SK-N-SH (cell line): ENCODE results near the gene SUPT20H. TPM values are rescaled to one million over a fixed set of nuclear protein-coding genes. Genes with fewer than 3 reads are reported as not detected.

ENCODE experiments used
- CTCF ChIA-PET: fragments of 300-600, 350-600 bp; formaldehyde crosslinking; extraction: SDS; loops from one replicate; lab custom pipeline; 2021; lab: Yijun Ruan, JAX
- POLR2A ChIA-PET: fragments of 350-600 bp; sonication (Branson Sonifier 250); formaldehyde crosslinking; extraction: SDS; loops from one replicate; lab custom pipeline; 2020; ENCODE audit warnings: antibody characterized with exemption, inconsistent platforms; lab: Yijun Ruan, JAX
- DNase-seq: peaks from one replicate; pipeline ENCODE4 v3.0.0; 2012
- H2AFZ ChIP-seq: fragments of 200-600 bp; sonication (generic); 2 replicates; pipeline ENCODE4 v1.8.1; 2016; ENCODE audit warnings: antibody characterized with exemption, mild to moderate bottlenecking, low read depth
- H3F3A ChIP-seq: fragments of 200-600 bp; sonication (generic); replicated peaks from 2 replicates; pipeline ENCODE3; 2016; ENCODE audit warnings: antibody characterized with exemption, mild to moderate bottlenecking; ENCODE audit not compliant: insufficient read depth
- H3K27ac ChIP-seq, 2 experiments: fragments of 200-500 bp in 1 of 2; fragments of 200-600 bp in 1 of 2; sonication (Bioruptor generic) in 1 of 2; sonication (generic), shearing (Covaris generic) in 1 of 2; 2 replicates each; pipeline versions ENCODE4 v1.5.1 to v1.6.1; 2014 to 2016; ENCODE audit warnings: low read depth in 2 of 2, inconsistent platforms in 1 of 2, low read length in 1 of 2, mild to moderate bottlenecking in 1 of 2, mixed read lengths in 1 of 2
- H3K27me3 ChIP-seq: fragments of 200-600 bp; sonication (generic), shearing (Covaris generic); 2 replicates; pipeline ENCODE4 v1.6.1; 2016; ENCODE audit warnings: mixed run types; ENCODE audit not compliant: insufficient read depth
- H3K36me3 ChIP-seq, 2 experiments: fragments of 200-500 bp in 1 of 2; fragments of 200-600 bp in 1 of 2; sonication (Bioruptor generic) in 1 of 2; sonication (generic) in 1 of 2; replicated peaks in 1 of 2; 2 replicates each; pipeline versions ENCODE3 to v1.5.1; 2014 to 2016; ENCODE audit warnings: low read length in 1 of 2, mild to moderate bottlenecking in 1 of 2; ENCODE audit not compliant: insufficient read depth in 2 of 2, control insufficient read depth in 1 of 2
- H3K4me1 ChIP-seq, 2 experiments: fragments of 200-500 bp in 1 of 2; fragments of 200-600 bp in 1 of 2; sonication (Bioruptor generic) in 1 of 2; sonication (generic), shearing (Covaris generic) in 1 of 2; 2 replicates each; pipeline versions ENCODE4 v1.5.1 to v1.6.1; 2014 to 2016; ENCODE audit warnings: low read depth in 1 of 2, low read length in 1 of 2, mixed run types in 1 of 2; ENCODE audit not compliant: insufficient read depth in 2 of 2, control insufficient read depth in 1 of 2
- H3K4me2 ChIP-seq: fragments of 200-600 bp; sonication (generic), shearing (Covaris generic); 2 replicates; pipeline ENCODE4 v1.6.1; 2017; ENCODE audit warnings: mixed run types
- H3K4me3 ChIP-seq, 2 experiments: fragments of 200-500 bp in 1 of 2; fragments of 200-600 bp in 1 of 2; sonication (Bioruptor generic) in 1 of 2; sonication (generic), shearing (Covaris generic) in 1 of 2; 2 replicates each; pipeline versions ENCODE4 v1.5.1 to v1.8.1; 2014 to 2016; ENCODE audit warnings: low read depth in 2 of 2, inconsistent platforms in 1 of 2, low read length in 1 of 2, mild to moderate bottlenecking in 1 of 2, mixed read lengths in 1 of 2, moderate library complexity in 1 of 2
- H3K79me2 ChIP-seq: fragments of 200-600 bp; sonication (generic); 2 replicates; pipeline ENCODE4 v1.8.1; 2017; ENCODE audit warnings: mild to moderate bottlenecking; ENCODE audit not compliant: insufficient read depth
- H3K9ac ChIP-seq: fragments of 200-600 bp; sonication (generic); 2 replicates; pipeline ENCODE4 v1.6.1; 2017; ENCODE audit warnings: mixed run types
- H3K9me2 ChIP-seq: fragments of 200-600 bp; sonication (generic); 2 replicates; pipeline ENCODE4 v1.6.1; 2017; ENCODE audit warnings: mixed run types
- H3K9me3 ChIP-seq: fragments of 200-600 bp; sonication (generic); 2 replicates; pipeline ENCODE4 v1.6.1; 2017; ENCODE audit warnings: mixed run types, mild to moderate bottlenecking, moderate library complexity
- H4K20me1 ChIP-seq: fragments of 200-600 bp; sonication (generic); 2 replicates; pipeline ENCODE4 v1.6.1; 2017; ENCODE audit warnings: mild to moderate bottlenecking, mixed run types; ENCODE audit not compliant: insufficient read depth
- EZH2phosphoT487 ChIP-seq: fragments of 200-600 bp; sonication (generic); IDR thresholded peaks from 2 replicates; pipeline ENCODE4 v1.6.1; 2017; ENCODE audit warnings: low read depth, mixed run types, mild to moderate bottlenecking, antibody characterized with exemption, moderate library complexity, borderline replicate concordance
- FOSL2 ChIP-seq: IDR thresholded peaks from 2 replicates; pipeline ENCODE4 v1.4.0; 2012; ENCODE audit warnings: low read depth, mild to moderate bottlenecking, moderate library complexity, borderline replicate concordance
- FOXJ3 ChIP-seq: sonication (generic); formaldehyde crosslinking; IDR thresholded peaks from 2 replicates; pipeline ENCODE4 v1.5.1; 2020; ENCODE audit warnings: mild to moderate bottlenecking, missing genetic modification reagents
- GABPA ChIP-seq: IDR thresholded peaks from 2 replicates; pipeline ENCODE4 v1.4.0; 2012; ENCODE audit warnings: low read depth, mild to moderate bottlenecking
- GATA2 ChIP-seq: sonication (generic); formaldehyde crosslinking; IDR thresholded peaks from 2 replicates; pipeline ENCODE4 v1.5.0; 2020; ENCODE audit warnings: mild to moderate bottlenecking, missing genetic modification reagents
- JUND ChIP-seq: IDR thresholded peaks from 2 replicates; pipeline ENCODE4 v1.4.0; 2012
- MEF2A ChIP-seq: IDR thresholded peaks from 2 replicates; pipeline ENCODE4 v1.4.0; 2012; ENCODE audit warnings: low read depth, borderline replicate concordance
- NRF1 ChIP-seq: IDR thresholded peaks from 2 replicates; pipeline ENCODE4 v1.6.1; 2012; ENCODE audit warnings: low read depth, mild to moderate bottlenecking, low read length
- POLR2AphosphoS5 ChIP-seq: IDR thresholded peaks from 2 replicates; pipeline ENCODE4 v1.6.1; 2012; ENCODE audit warnings: low read depth, low read length
- RAD21 ChIP-seq: IDR thresholded peaks from 2 replicates; pipeline ENCODE4 v1.6.1; 2012; ENCODE audit warnings: mild to moderate bottlenecking, low read length
- RCOR1 ChIP-seq: fragments of 150-350 bp; IDR thresholded peaks from 2 replicates; pipeline ENCODE4 v1.6.1; 2017; ENCODE audit warnings: antibody characterized with exemption, low read length
- RFX5 ChIP-seq: IDR thresholded peaks from 2 replicates; pipeline ENCODE4 v1.6.1; 2012; ENCODE audit warnings: mild to moderate bottlenecking, improper control_type of control experiment, low read length
- RXRA ChIP-seq: IDR thresholded peaks from 2 replicates; pipeline ENCODE4 v1.4.0; 2012; ENCODE audit warnings: low read depth, mild to moderate bottlenecking, borderline replicate concordance
- SMC3 ChIP-seq: IDR thresholded peaks from 2 replicates; pipeline ENCODE4 v1.6.1; 2012; ENCODE audit warnings: low read depth, low read length, improper control_type of control experiment
- TAF1 ChIP-seq: IDR thresholded peaks from 2 replicates; pipeline ENCODE4 v1.6.1; 2012; ENCODE audit warnings: low read depth, mild to moderate bottlenecking, low read length, moderate library complexity, borderline replicate concordance
- TCF12 ChIP-seq: IDR thresholded peaks from 2 replicates; pipeline ENCODE4 v1.4.0; 2012
- YY1 ChIP-seq: IDR thresholded peaks from 2 replicates; pipeline ENCODE4 v1.4.0; 2012; ENCODE audit warnings: low read depth, mild to moderate bottlenecking
- WGBS: methylation state at CpG from one replicate; pipeline ENCODE4 v1.1.6; 2017; ENCODE audit warnings: low lambda C conversion rate; 5-methylcytosine and 5-hydroxymethylcytosine counted together
- polyA plus RNA-seq, 3 experiments: library from polyadenylated mRNA; depleted of rRNA; stranded (reverse); fragments of >200 nt; gene quantifications; 2 replicates each; pipeline ENCODE4 v1.2.3, GENCODE V29; 2012
- TF ChIP-seq, protein P1 (sequence below): IDR thresholded peaks from 2 replicates; pipeline ENCODE4 v1.4.0; 2012; ENCODE audit warnings: low read depth
- TF ChIP-seq, protein P2 (sequence below): IDR thresholded peaks from 2 replicates; pipeline ENCODE4; 2012
- TF ChIP-seq, protein P3 (sequence below): IDR thresholded peaks from 2 replicates; pipeline ENCODE4 v1.4.0; 2012; ENCODE audit warnings: low read depth, borderline replicate concordance

SUPT20H gene
- polyA plus RNA-seq, 1 of the 3 experiments (the other 2 are of a cell fraction) = 39.4 TPM

DNA sequence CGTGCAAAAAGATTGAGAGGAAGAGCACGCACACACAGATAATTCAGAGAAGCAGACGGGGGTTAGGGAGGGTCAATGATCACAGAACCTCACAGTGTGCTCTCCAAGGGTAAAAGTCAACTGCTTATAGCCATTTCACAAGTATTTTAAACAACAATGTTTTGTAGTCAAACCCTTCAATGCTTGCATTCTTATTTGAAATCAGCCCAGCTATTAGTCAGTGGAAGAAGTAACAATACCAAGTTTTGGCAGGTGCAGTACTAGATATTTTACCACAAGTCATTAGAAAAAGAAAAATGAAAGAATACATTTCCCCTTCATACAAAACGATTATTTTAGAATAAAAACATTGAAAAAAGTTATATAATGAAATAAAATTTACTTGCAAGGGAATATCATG, 43.4 kb upstream of the SUPT20H start:
- Histone ChIP-seq H3K9me3 (no peaks in the 10 kb centered on the region), H3F3A (peaks cover 4% of the 10 kb centered on the region), H3K4me2 (no peak overlapping the region), H3K27me3 (no peaks in the 10 kb centered on the region), H3K4me1 (no peaks in the 10 kb centered on the region), H4K20me1 (no peaks in the 10 kb centered on the region), H3K4me3 (no peak overlapping the region), H3K36me3 (no peaks in the 10 kb centered on the region), H3K9ac (no peak overlapping the region), H3K27ac (no peak overlapping the region), H2AFZ (no peak overlapping the region), H3K9me2 (no peaks in the 10 kb centered on the region), H3K79me2 (no peaks in the 10 kb centered on the region)
- TF ChIP-seq TCF12 (no peak), FOXJ3 (CRISPR knock-in tag) (no peak), SMC3 (no peak), MEF2A (no peak), RXRA (no peak), RFX5 (no peak), POLR2AphosphoS5 (no peak), TAF1 (no peak), NRF1 (no peak), FOSL2 (no peak), GATA2 (no peak), JUND (no peak), EZH2phosphoT487 (no peak), YY1 (no peak), RAD21 (no peak), GABPA (no peak), RCOR1 (no peak)
- TF ChIP-seq, protein P1, sequence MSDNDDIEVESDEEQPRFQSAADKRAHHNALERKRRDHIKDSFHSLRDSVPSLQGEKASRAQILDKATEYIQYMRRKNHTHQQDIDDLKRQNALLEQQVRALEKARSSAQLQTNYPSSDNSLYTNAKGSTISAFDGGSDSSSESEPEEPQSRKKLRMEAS = no peak
- TF ChIP-seq, protein P2, sequence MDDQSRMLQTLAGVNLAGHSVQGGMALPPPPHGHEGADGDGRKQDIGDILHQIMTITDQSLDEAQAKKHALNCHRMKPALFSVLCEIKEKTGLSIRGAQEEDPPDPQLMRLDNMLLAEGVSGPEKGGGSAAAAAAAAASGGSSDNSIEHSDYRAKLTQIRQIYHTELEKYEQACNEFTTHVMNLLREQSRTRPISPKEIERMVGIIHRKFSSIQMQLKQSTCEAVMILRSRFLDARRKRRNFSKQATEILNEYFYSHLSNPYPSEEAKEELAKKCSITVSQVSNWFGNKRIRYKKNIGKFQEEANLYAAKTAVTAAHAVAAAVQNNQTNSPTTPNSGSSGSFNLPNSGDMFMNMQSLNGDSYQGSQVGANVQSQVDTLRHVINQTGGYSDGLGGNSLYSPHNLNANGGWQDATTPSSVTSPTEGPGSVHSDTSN = no peak
- TF ChIP-seq, protein P3, sequence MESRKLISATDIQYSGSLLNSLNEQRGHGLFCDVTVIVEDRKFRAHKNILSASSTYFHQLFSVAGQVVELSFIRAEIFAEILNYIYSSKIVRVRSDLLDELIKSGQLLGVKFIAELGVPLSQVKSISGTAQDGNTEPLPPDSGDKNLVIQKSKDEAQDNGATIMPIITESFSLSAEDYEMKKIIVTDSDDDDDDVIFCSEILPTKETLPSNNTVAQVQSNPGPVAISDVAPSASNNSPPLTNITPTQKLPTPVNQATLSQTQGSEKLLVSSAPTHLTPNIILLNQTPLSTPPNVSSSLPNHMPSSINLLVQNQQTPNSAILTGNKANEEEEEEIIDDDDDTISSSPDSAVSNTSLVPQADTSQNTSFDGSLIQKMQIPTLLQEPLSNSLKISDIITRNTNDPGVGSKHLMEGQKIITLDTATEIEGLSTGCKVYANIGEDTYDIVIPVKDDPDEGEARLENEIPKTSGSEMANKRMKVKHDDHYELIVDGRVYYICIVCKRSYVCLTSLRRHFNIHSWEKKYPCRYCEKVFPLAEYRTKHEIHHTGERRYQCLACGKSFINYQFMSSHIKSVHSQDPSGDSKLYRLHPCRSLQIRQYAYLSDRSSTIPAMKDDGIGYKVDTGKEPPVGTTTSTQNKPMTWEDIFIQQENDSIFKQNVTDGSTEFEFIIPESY = no peak
- ChIA-PET CTCF (interaction anchor here (0.9 kb wide), 1 partner anchor 8 kb away, joined by 3 read pairs; no protein-coding TSS in a partner anchor), POLR2A (no interaction called here)
- DNase-seq = no peak
- WGBS = 46% methylated on average over 4 of the region's 4 CpGs
